GM19099 (cell line): ENCODE measurements around the gene RAP1GAP2.

Experiments used
- POLR2A ChIP-seq: IDR thresholded peaks from 3 replicates; pipeline ENCODE4 v1.6.1; 2011; ENCODE audit warnings: low read depth; ENCODE audit not compliant: insufficient read length; ENCODE audit errors: extremely low read depth

RAP1GAP2 gene

GRCh38 chr17:2803386-2803785 lies 7.1 kb downstream of the RAP1GAP2 start:
- TF ChIP-seq POLR2A, result no peak

- TF ChIP-seq POLR2A, result no peak
These were observed 7.7 kb downstream of the RAP1GAP2 start for GRCh38 chr17:2803971-2804370.

- TF ChIP-seq POLR2A, result no peak
These were observed 8.7 kb downstream of the RAP1GAP2 start for GRCh38 chr17:2804912-2805311.

- TF ChIP-seq POLR2A, result no peak
These were observed 9.7 kb downstream of the RAP1GAP2 start for GRCh38 chr17:2805961-2806360.

- no peak for TF ChIP-seq POLR2A
These were observed 12.4 kb downstream of the RAP1GAP2 start for GRCh38 chr17:2808367-2809335.

- no peak for TF ChIP-seq POLR2A
These were observed 13.1 kb downstream of the RAP1GAP2 start for GRCh38 chr17:2809337-2809736.

GRCh38 chr17:2814049-2814448 lies 17.8 kb downstream of the RAP1GAP2 start:
- TF ChIP-seq POLR2A, result no peak

GRCh38 chr17:2814481-2815341 lies 18.5 kb downstream of the RAP1GAP2 start:
- no peak for TF ChIP-seq POLR2A

- no peak for TF ChIP-seq POLR2A
These were observed 19.5 kb downstream of the RAP1GAP2 start for GRCh38 chr17:2815781-2816185.

- no peak for TF ChIP-seq POLR2A
These were observed 20.4 kb downstream of the RAP1GAP2 start for GRCh38 chr17:2816688-2817087.

- TF ChIP-seq POLR2A, result no peak
These were observed 23.8 kb downstream of the RAP1GAP2 start for GRCh38 chr17:2819921-2820501.

- TF ChIP-seq POLR2A, result no peak
These were observed 25.6 kb downstream of the RAP1GAP2 start for GRCh38 chr17:2821868-2822267.

GRCh38 chr17:2822358-2822757 lies 26.1 kb downstream of the RAP1GAP2 start:
- no peak for TF ChIP-seq POLR2A

- TF ChIP-seq POLR2A, result no peak
These were observed 29.2 kb downstream of the RAP1GAP2 start for GRCh38 chr17:2825253-2825970.
